A549 (cell line): ENCODE measurements around the gene SERPINA4. TPM values are rescaled to one million over a fixed set of nuclear protein-coding genes. Genes with fewer than 3 reads are reported as not detected.
"Not testable (repeated sequence)": the region's sequence is repeated elsewhere in the genome, so short reads cannot be mapped to it uniquely, and the experiment has no call there.

ENCODE experiments used
- ATAC-seq, 2 experiments: fragments of 200-7000 bp in 1 of 2; fragments of >200 bp in 1 of 2; cut with Nextera tagmentation in 1 of 2; cut with Tn5 transposase in 1 of 2; 3 replicates each; pipeline versions ENCODE4 v1.8.0 to v1.9.1; 2018 to 2020; ENCODE audit warnings: mild to moderate bottlenecking in 1 of 2, moderate library complexity in 1 of 2
- CTCF ChIA-PET: fragments of 300-600 bp; sonication (Branson Sonifier 250); formaldehyde crosslinking; extraction: SDS; loops from one replicate; lab custom pipeline; 2021; ENCODE audit warnings: antibody characterized with exemption, inconsistent platforms; lab: Yijun Ruan, JAX
- POLR2A ChIA-PET: fragments of 350-600 bp; formaldehyde crosslinking; extraction: SDS; loops from one replicate; lab custom pipeline; 2021; ENCODE audit warnings: antibody characterized with exemption, inconsistent platforms; lab: Yijun Ruan, JAX
- DNase-seq, 2 experiments: peaks; one replicate each; pipeline versions ENCODE4 v3.0.0 to v3.0.0-alpha.2; 2011 to 2016; ENCODE audit warnings: low read depth in 1 of 2, low spot score in 1 of 2
- FAIRE-seq: peaks from 2 replicates; lab custom pipeline; 2011; peaks lifted over from hg19 to GRCh38; lab: Jason Lieb, UNC
- H3K27ac ChIP-seq, 2 experiments: fragments of >200 bp; sonication (Bioruptor Twin); formaldehyde crosslinking; 3 replicates each; pipeline ENCODE4 v1.5.1; 2016 to 2017
- H3K4me1 ChIP-seq: fragments of >200 bp; sonication (Bioruptor Twin); formaldehyde crosslinking; 3 replicates; pipeline ENCODE4 v1.6.1; 2016
- H3K4me2 ChIP-seq: fragments of >200 bp; sonication (Bioruptor Twin); formaldehyde crosslinking; 3 replicates; pipeline ENCODE4 v1.6.1; 2016
- H3K4me3 ChIP-seq: fragments of >200 bp; sonication (Bioruptor Twin); formaldehyde crosslinking; 3 replicates; pipeline ENCODE4 v1.5.1; 2016
- H3K9me3 ChIP-seq: fragments of >200 bp; sonication (Bioruptor Twin); formaldehyde crosslinking; 3 replicates; pipeline ENCODE4 v1.6.1; 2016
- CBX8 ChIP-seq: fragments of 200-600 bp; sonication (generic); IDR thresholded peaks from 2 replicates; pipeline ENCODE4 v1.6.1; 2016
- CEBPB ChIP-seq, 2 experiments: fragments of >200 bp in 1 of 2; sonication (Bioruptor Twin) in 1 of 2; formaldehyde crosslinking in 1 of 2; IDR thresholded peaks; 2 replicates each; pipeline ENCODE4 v1.6.1; 2012 to 2016
- CHD2 ChIP-seq: fragments of 150-350 bp; IDR thresholded peaks from 2 replicates; pipeline ENCODE4 v1.6.1; 2014; ENCODE audit warnings: low read length; ENCODE audit not compliant: partially characterized antibody
- CHD4 ChIP-seq: fragments of 200-600 bp; sonication (generic); IDR thresholded peaks from 2 replicates; pipeline ENCODE4 v1.6.1; 2016; ENCODE audit warnings: antibody characterized with exemption, mild to moderate bottlenecking, borderline replicate concordance
- ESRRA ChIP-seq: fragments of 150-350 bp; IDR thresholded peaks from 2 replicates; pipeline ENCODE4 v1.6.1; 2014; ENCODE audit warnings: mild to moderate bottlenecking, low read length, borderline replicate concordance
- FOXS1 ChIP-seq: fragments of 250-450 bp; sonication (Bioruptor Pico); IDR thresholded peaks from 2 replicates; pipeline ENCODE4 v1.5.0; 2020; ENCODE audit warnings: mild to moderate bottlenecking, moderate library complexity
- GATA3 ChIP-seq: IDR thresholded peaks from 2 replicates; pipeline ENCODE4 v1.6.1; 2012; ENCODE audit warnings: borderline replicate concordance
- HEYL ChIP-seq: fragments of 250-450 bp; sonication (Bioruptor Pico); IDR thresholded peaks from 2 replicates; pipeline ENCODE4 v1.8.0; 2021; ENCODE audit warnings: mild to moderate bottlenecking, moderate library complexity
- HOXA7 ChIP-seq: fragments of 250-450 bp; sonication (Bioruptor Pico); IDR thresholded peaks from 2 replicates; pipeline ENCODE4 v1.5.0; 2020; ENCODE audit warnings: mild to moderate bottlenecking, moderate library complexity
- HOXB13 ChIP-seq: fragments of 250-450 bp; sonication (Bioruptor Pico); IDR thresholded peaks from 2 replicates; pipeline ENCODE4 v1.5.0; 2020; ENCODE audit warnings: low read depth, mild to moderate bottlenecking, moderate library complexity
- HOXB5 ChIP-seq: fragments of 250-450 bp; sonication (Bioruptor Pico); IDR thresholded peaks from 2 replicates; pipeline ENCODE4 v1.5.0; 2020; ENCODE audit warnings: mild to moderate bottlenecking, moderate library complexity
- JUN ChIP-seq, 2 experiments: fragments of >200 bp; sonication (Bioruptor Twin); formaldehyde crosslinking; IDR thresholded peaks; 2 replicates in 1 of 2; 3 replicates in 1 of 2; pipeline ENCODE4 v1.6.1; 2016 to 2017
- KDM1A ChIP-seq: fragments of 200-600 bp; sonication (generic); IDR thresholded peaks from 2 replicates; pipeline ENCODE4 v1.6.1; 2016; ENCODE audit warnings: low read depth, mild to moderate bottlenecking
- KDM5A ChIP-seq: fragments of 200-600 bp; sonication (generic); IDR thresholded peaks from 2 replicates; pipeline ENCODE4 v1.6.1; 2016; ENCODE audit warnings: antibody characterized with exemption, mild to moderate bottlenecking
- MAFK ChIP-seq: fragments of 450-650 bp; IDR thresholded peaks from 2 replicates; pipeline ENCODE4 v1.6.1; 2014; ENCODE audit not compliant: partially characterized antibody
- MAZ ChIP-seq: fragments of 150-350 bp; IDR thresholded peaks from 2 replicates; pipeline ENCODE4 v1.6.1; 2014; ENCODE audit warnings: antibody characterized with exemption, low read depth, low read length, borderline replicate concordance
- MYC ChIP-seq: IDR thresholded peaks from 2 replicates; pipeline ENCODE4 v1.6.1; 2012; ENCODE audit warnings: mild to moderate bottlenecking, inconsistent platforms, low read length, improper control_type of control experiment, borderline replicate concordance
- NFE2L2 ChIP-seq: fragments of 150-350 bp; conservative IDR thresholded peaks from 2 replicates; pipeline ENCODE4 v1.6.1; 2014; ENCODE audit warnings: low read length
- PHF8 ChIP-seq: fragments of 200-600 bp; sonication (generic); IDR thresholded peaks from 2 replicates; pipeline ENCODE4 v1.6.1; 2016; ENCODE audit warnings: low read depth, mild to moderate bottlenecking, antibody characterized with exemption, moderate library complexity, borderline replicate concordance
- POLR2A ChIP-seq: IDR thresholded peaks from 2 replicates; pipeline ENCODE4 v1.6.1; 2012; ENCODE audit warnings: mild to moderate bottlenecking, low read length
- POLR2AphosphoS2 ChIP-seq: conservative IDR thresholded peaks from 2 replicates; pipeline ENCODE4 v1.6.1; 2012; ENCODE audit warnings: low read length, improper control_type of control experiment, inconsistent platforms
- RNF2 ChIP-seq: fragments of 200-600 bp; sonication (generic); IDR thresholded peaks from 2 replicates; pipeline ENCODE4 v1.6.1; 2016; ENCODE audit warnings: low read depth, mild to moderate bottlenecking, antibody characterized with exemption, moderate library complexity, borderline replicate concordance
- SMC3 ChIP-seq: fragments of >200 bp; sonication (Bioruptor Twin); formaldehyde crosslinking; IDR thresholded peaks from 3 replicates; pipeline ENCODE4 v1.6.1; 2018; ENCODE audit warnings: inconsistent platforms
- TFCP2L1 ChIP-seq: fragments of 250-450 bp; sonication (Bioruptor Pico); IDR thresholded peaks from 2 replicates; pipeline ENCODE4 v1.5.0; 2021; ENCODE audit warnings: mild to moderate bottlenecking
- USF2 ChIP-seq: fragments of 450-650 bp; IDR thresholded peaks from 2 replicates; pipeline ENCODE4 v1.6.1; 2014; ENCODE audit warnings: antibody characterized with exemption
- ZNF302 ChIP-seq: fragments of 250-450 bp; sonication (Bioruptor Pico); IDR thresholded peaks from 2 replicates; pipeline ENCODE4 v1.9.0; 2021; ENCODE audit warnings: inconsistent platforms, mild to moderate bottlenecking, moderate library complexity
- ZSCAN20 ChIP-seq: fragments of 250-450 bp; sonication (Bioruptor Pico); IDR thresholded peaks from 2 replicates; pipeline ENCODE4 v1.8.0; 2022; ENCODE audit warnings: mild to moderate bottlenecking, moderate library complexity
- WGBS: methylation state at CpG from one replicate; pipeline ENCODE4 v1.1.6; 2017; ENCODE audit errors: missing lambda C conversion rate; 5-methylcytosine and 5-hydroxymethylcytosine counted together
- polyA plus RNA-seq, 4 experiments: library from polyadenylated mRNA; depleted of rRNA in 3 of 4; stranded (reverse); fragments of >200 nt; fragmentation: RNase III in 1 of 4; extraction: RNeasy Plus Mini Kit Qiagen cat#74134 plus additional on column Dnase treatment in 1 of 4; gene quantifications; 2 replicates in 3 of 4; 3 replicates in 1 of 4; pipeline ENCODE4 v1.2.3, GENCODE V29; 2011 to 2017
- TF ChIP-seq, protein P1 (sequence below): fragments of 250-450 bp; sonication (Bioruptor Pico); IDR thresholded peaks from 2 replicates; pipeline ENCODE4 v1.5.0; 2020; ENCODE audit warnings: low read depth, mild to moderate bottlenecking, moderate library complexity

Gene SERPINA4
- polyA plus RNA-seq, 2 of the 4 experiments (the other 2 are of a cell fraction): 0.08 TPM; not detected in 1

DNA sequence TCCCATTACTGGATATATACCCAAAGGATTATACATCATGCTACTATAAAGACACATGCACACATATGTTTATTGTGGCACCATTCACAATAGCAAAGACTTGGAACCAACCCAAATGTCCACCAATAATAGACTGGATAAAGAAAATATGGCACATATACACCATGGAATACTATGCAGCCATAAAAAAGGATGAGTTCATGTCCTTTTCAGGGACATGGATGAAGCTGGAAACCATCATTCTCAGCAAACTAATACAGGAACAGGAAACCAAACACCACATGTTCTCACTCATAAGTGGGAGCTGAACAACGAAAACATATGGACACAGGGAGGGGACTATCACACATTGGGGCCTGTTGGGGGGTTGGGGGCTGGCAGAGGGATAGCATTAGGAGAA lies 47.7 kb downstream of the SERPINA4 start:
- ATAC-seq, DNase-seq, POLR2A ChIA-PET, FAIRE-seq, H3K9me3 ChIP-seq, H3K4me2 ChIP-seq, H3K4me3 ChIP-seq: not testable (repeated sequence)
- peak overlapping the region; percentile 89 to 94 for H3K27ac ChIP-seq
- H3K4me1 ChIP-seq: peaks cover 60% of the 10 kb centered on the region
- peak; percentile 65; the same call in 1 of the 2 replicates for TF ChIP-seq KDM1A
- CTCF ChIA-PET: interaction anchor here (1.6 to 2.9 kb wide), 2 partner anchors 10 to 14 kb away, joined by 3 to 23 read pairs; no protein-coding TSS in a partner anchor
- WGBS: 77% methylated on average over 1 of the region's 1 CpG

DNA sequence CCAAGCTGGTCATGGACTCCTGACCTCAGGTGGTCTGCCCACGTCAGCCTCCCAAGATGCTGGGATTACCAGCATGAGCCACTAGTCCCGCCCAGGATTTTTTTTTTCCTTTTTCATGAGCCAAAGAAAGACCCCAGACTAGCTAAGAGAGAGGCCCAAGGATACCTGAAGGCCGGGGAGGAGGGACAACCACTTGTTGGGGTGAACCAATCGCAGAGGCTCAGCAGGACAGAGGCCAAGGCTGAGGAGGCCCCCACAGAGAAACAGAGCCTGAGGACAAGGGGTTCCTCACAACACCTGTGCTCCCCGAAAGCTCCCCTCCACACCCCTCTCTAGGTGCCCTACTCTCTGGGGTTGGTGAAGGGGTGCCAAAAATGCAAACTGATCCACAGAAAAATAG lies 49.9 kb downstream of the SERPINA4 start:
- no peak for TF ChIP-seq MYC
- no peak for TF ChIP-seq CEBPB (IDR thresholded peaks at IDR 0.05)
- TF ChIP-seq HOXA7: no peak
- TF ChIP-seq MAZ: no peak
- no peak for TF ChIP-seq NFE2L2
- DNase-seq (no peak), ATAC-seq (no peak), FAIRE-seq (no peak)
- 84% methylated on average over 5 of the region's 5 CpGs for WGBS
- POLR2A ChIA-PET: interaction anchor here (0.7 to 1.6 kb wide), 4 partner anchors 9 to 13 kb away, joined by 3 to 14 read pairs (median 7); no protein-coding TSS in a partner anchor
- Histone ChIP-seq H3K9me3 (peaks cover 2% of the 10 kb centered on the region), H3K27ac (peak overlapping the region; percentile 89 to 94), H3K4me2 (peak overlapping the region; percentile 58), H3K4me3 (no peak overlapping the region), H3K4me1 (peaks cover 42% of the 10 kb centered on the region)
- CTCF ChIA-PET: interaction anchor here (0.7 to 2.9 kb wide), 8 partner anchors 9 to 125 kb away, joined by 3 to 23 read pairs (median 4); no protein-coding TSS in a partner anchor

DNA sequence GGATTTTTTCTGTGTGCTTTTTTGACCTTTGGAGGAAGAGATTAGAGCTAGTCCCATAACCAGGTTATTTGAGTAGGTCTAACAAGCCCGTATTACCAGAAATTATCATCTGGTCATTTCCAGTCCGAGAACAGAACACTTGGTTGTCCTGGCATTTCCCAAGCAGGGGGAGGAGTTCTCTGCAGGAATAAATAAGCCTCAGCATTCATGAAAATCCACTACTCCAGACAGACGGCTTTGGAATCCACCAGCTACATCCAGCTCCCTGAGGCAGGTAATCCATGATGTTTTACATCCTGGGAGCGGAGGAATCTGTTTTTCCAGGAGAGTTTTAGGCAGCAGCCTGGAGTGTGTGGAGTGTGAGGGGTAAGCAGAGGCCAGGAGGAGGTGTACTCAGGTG lies 50.9 kb downstream of the SERPINA4 start, which contains the start of gene SERPINA3:
TSS of gene SERPINA3 (plus strand) at position 218 of the 400 bp plus-strand sequence. CDS start 2,051 bp downstream, outside the sequence.
- FAIRE-seq (no peak), DNase-seq (no peak)
- CTCF ChIA-PET: interaction anchor here (0.6 to 1.4 kb wide), 6 partner anchors 13 to 125 kb away, joined by 3 to 4 read pairs (median 3); no protein-coding TSS in a partner anchor

GRCh38 chr14:94612580-94613554 lies 51.6 kb downstream of the SERPINA4 start:
- 77% methylated on average over 9 of the region's 9 CpGs for WGBS
- H3K4me1 ChIP-seq: peaks cover 37% of the 10 kb centered on the region
- H3K9me3 ChIP-seq: peaks cover 19% of the 10 kb centered on the region
- peak overlapping the region; percentile 7; the same call in 2 of the 3 replicates for H3K4me2 ChIP-seq
- H3K4me3 ChIP-seq: no peak overlapping the region
- POLR2A ChIA-PET: no interaction called here
- DNase-seq: no peak
- H3K27ac ChIP-seq: peak overlapping the region; percentile 89 to 94
- peak in 1 of 2 experiments; percentile 12; a peak in 2 of 6 replicates for ATAC-seq
- CTCF ChIA-PET: interaction anchor here (1.0 to 1.4 kb wide), 3 partner anchors 13 to 63 kb away, joined by 3 read pairs; no protein-coding TSS in a partner anchor
- no peak for FAIRE-seq
- TF ChIP-seq ZNF302: no peak
- TF ChIP-seq HOXB5: no peak
- TF ChIP-seq JUN (IDR thresholded peaks at IDR 0.05): no peak
- no peak for TF ChIP-seq GATA3
- no peak for TF ChIP-seq CHD2
- no peak for TF ChIP-seq PHF8
- no peak for TF ChIP-seq RNF2
- TF ChIP-seq MAFK: no peak
- TF ChIP-seq HEYL (CRISPR knock-in tag): no peak
- TF ChIP-seq TFCP2L1 (CRISPR knock-in tag): no peak
- no peak for TF ChIP-seq POLR2AphosphoS2
- no peak for TF ChIP-seq ESRRA
- TF ChIP-seq HOXB13 (CRISPR knock-in tag): no peak
- no peak for TF ChIP-seq CHD4
- no peak for TF ChIP-seq HOXA7
- TF ChIP-seq ZSCAN20 (CRISPR knock-in tag): no peak
- no peak for TF ChIP-seq KDM5A
- TF ChIP-seq, protein P1, sequence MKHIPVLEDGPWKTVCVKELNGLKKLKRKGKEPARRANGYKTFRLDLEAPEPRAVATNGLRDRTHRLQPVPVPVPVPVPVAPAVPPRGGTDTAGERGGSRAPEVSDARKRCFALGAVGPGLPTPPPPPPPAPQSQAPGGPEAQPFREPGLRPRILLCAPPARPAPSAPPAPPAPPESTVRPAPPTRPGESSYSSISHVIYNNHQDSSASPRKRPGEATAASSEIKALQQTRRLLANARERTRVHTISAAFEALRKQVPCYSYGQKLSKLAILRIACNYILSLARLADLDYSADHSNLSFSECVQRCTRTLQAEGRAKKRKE (CRISPR knock-in tag): no peak
- no peak for TF ChIP-seq CBX8
- no peak for TF ChIP-seq USF2

More for the DNA sequence above, 50.9 kb downstream of the SERPINA4 start, which contains the start of gene SERPINA3:
- no peak for TF ChIP-seq SMC3
- TF ChIP-seq MAZ: no peak
- no peak for TF ChIP-seq POLR2A
- TF ChIP-seq FOXS1 (CRISPR knock-in tag): no peak
- Histone ChIP-seq H3K4me2 (peak within 1 kb of the TSS; percentile 7; the same call in 2 of the 3 replicates), H3K4me1 (peaks cover 37% of the 10 kb centered on the region), H3K4me3 (no peak within 1 kb of the TSS), H3K9me3 (peaks cover 12% of the 10 kb centered on the region), H3K27ac (peak within 1 kb of the TSS; percentile 89 to 94)
- ATAC-seq: peak in 1 of 2 experiments; percentile 10; a peak in 2 of 6 replicates
- WGBS: 87% methylated on average over 4 of the region's 4 CpGs
- POLR2A ChIA-PET: interaction anchor here (0.7 kb wide), 1 partner anchor 13 kb away, joined by 3 read pairs; no protein-coding TSS in a partner anchor
